Measurements from ENCODE around the gene LRRC8D.

- TF ChIP-seq POLR2A (IDR thresholded peaks at IDR 0.05; ENCODE audit: low read depth, low read length) (no peak), POLR2AphosphoS5 (IDR thresholded peaks at IDR 0.05; ENCODE audit: low read depth, low read length) (no peak), TAF1 (IDR thresholded peaks at IDR 0.05; ENCODE audit: borderline replicate concordance, low read depth, low read length) (no peak)
These were observed 20.1 kb upstream of the LRRC8D start for GRCh38 chr1:89800718-89801117.

Measured in GM12892 (cell line).